Measurements from ENCODE around the gene CDC42BPA.
"Not testable (repeated sequence)": the region's sequence is repeated elsewhere in the genome, so short reads cannot be mapped to it uniquely, and the experiment has no call there.

Gene CDC42BPA

DNA sequence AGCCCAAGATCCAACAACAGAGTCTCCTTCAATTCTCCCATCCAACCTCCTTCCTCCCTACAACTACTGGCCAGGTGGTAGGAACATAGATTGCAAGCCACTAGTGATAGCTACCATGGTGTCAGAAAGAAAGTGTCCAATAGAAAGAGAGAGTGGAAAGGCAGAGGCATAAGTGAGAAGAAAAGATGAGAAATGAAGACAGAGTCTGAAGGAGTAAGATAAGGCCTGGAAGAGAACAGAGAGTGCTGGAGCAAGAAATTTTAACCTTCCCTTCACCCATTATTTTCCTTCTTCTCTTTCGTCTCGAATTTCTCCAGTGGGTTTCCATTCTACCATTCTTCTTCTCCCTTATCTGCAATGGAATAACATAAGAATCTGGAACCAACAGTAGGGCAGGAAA lies 57.9 kb downstream of the CDC42BPA start:
- DNase-seq: no peak

- no peak for DNase-seq
Observed at GRCh38 chr1:227257964-227258363, 60.3 kb downstream of the CDC42BPA start.

- DNase-seq: no peak
Observed at GRCh38 chr1:227255086-227255732, 63.1 kb downstream of the CDC42BPA start.

GRCh38 chr1:227253065-227253464 lies 65.2 kb downstream of the CDC42BPA start:
- DNase-seq: no peak

DNA sequence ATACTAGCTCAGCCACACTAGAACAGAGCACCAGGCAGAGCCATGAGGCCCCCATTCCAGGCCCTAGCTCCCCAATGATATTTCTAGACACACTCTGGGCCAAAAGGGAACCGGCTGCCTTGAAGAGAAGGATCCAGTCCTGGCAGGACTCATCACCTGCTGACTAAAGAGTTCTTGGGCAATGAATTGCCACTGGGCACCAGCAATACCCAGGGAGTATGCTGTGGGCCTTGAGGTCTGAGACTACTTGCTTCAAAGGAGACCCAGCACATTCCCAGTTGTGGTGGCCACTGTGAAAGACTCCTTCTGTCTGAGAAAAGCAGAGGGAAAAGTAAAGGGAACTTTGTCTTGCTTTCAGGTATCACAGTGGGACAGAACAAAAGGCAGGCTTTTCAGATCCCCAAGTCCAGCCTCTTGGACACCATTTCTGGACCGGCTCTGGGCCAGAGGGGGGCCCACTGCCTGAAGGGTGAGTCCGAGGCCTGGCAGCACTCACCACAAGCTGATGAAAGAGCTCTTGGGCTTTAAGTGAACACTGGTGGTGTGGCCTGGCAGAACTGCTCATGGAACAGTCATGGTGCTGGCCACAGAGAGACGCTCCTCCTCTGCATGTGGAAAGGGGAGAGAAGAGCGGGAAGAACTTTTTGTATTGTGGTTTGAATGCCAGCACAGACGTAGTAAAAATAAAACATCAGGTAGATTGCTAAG lies 72.5 kb downstream of the CDC42BPA start:
- no peak for DNase-seq

DNA sequence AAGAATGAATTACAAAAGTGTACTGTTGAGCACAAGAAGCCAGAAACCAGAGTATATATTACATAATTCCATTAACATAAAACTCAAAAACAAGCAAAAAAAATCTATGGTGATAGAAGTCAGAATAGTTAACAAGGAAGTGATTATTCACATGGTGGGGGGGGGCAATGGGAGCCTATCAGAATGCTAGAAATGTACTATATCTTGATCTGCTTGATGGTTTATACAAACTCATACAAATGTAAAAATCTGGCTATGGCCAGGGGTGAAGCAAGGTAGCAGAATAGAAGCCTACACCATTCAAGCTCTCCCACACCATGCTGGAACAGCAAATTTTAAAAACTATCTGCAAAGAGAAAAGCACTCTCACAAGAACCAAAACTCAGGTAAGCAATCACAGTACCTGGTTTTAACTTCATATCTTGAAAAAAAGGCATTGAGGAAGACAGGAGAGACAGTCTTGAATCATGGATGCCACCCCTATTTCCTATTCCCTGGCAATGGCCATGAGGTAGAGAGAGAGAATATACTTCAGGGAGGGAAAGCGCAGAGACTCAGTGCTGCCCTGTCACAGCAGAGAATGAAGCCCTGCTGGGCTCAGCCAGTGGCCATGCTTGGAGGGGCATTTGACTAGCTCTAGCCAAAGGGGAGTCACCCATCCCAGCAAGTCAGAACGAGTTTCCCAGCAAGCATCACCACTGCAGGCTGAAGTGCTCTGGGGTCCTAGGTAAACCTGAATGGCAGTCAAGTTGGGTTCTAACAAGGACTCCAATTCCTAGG lies 73.8 kb downstream of the CDC42BPA start:
- DNase-seq: no peak

- DNase-seq: no peak
Observed at GRCh38 chr1:227242811-227243682, 75.2 kb downstream of the CDC42BPA start.

GRCh38 chr1:227240983-227241382 lies 77.3 kb downstream of the CDC42BPA start:
- no peak for DNase-seq

- peak; percentile 20 for DNase-seq
Observed at GRCh38 chr1:227234998-227235405, 83.3 kb downstream of the CDC42BPA start.

GRCh38 chr1:227231128-227231527 lies 87.2 kb downstream of the CDC42BPA start:
- not testable (repeated sequence) for DNase-seq

DNA sequence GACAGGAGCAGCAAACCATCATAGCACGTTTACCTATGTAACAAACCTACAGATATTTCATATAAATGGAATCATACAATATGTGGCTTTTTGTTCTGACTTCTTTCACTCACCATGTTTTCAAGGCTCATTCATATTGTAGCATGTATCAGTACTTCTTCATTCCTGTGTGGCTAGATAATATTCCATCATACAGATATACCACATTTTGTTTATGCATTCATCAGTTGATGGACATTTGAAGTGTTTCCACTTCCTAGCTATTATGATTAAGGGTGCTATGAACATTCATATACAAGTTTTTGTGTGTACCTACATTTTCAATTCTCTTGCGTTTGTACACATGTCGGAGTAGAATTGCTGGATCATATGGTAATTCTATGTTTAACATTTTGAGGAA lies 90.1 kb downstream of the CDC42BPA start:
- DNase-seq: no peak

GRCh38 chr1:227227761-227228160 lies 90.5 kb downstream of the CDC42BPA start:
- no peak for DNase-seq

- no peak for DNase-seq
Observed at GRCh38 chr1:227225715-227226346, 92.5 kb downstream of the CDC42BPA start.

DNA sequence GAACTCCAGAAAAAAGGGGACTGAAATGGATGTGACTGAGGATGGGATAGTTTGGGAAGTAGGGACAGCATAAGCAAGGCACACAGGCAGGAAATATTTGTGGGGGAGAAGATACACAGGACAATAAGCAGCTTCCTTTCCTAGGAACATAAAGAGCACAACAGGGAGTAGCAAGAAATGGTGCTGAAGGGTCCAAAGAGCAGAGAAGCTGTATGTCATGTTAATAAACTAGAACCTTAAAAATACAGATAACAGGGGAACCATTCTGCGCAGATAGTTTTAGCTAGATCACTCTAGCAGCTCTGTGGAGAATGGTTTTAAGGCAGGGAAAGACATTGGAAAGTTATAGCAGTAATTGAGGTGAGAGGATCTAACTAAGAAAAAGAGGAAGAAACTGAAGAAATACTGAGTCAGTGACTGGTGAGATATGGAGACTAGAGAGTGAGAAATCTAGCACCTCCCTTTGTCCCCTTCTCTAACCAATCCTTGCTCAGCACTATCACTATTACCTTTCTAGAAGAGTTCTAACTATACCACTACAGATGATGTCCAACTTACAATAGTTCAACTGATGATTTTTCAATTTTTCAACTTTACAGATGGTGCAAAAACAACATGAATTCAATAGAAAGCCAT lies 95.0 kb downstream of the CDC42BPA start:
- DNase-seq: no peak

DNA sequence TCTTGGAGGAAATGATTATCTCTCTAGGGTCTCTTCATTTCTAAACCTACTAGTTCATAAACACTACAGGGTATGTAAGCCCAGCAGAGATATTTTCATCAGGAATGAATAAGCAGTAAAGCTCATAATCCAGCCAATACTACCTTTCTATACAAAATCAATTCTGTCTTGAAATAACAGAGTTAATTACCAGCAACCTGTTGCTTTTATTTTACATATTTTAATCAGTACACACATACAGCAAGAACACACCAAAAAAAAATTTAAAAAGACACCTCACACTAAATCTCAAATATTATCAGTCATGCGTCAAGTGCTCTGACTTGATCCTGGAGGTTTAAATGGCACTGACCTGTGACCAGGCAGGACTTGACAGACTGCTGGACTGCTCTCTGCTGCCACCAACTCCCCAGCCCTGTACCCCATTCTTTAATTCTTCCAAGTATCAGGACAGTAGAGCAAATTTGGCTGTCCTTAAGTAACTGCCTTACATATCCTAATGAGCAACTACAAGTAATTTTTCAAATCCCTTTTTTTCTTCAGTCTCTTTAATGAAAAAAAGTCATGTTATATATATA lies 98.5 kb downstream of the CDC42BPA start:
- no peak for DNase-seq

- DNase-seq: no peak
Observed at GRCh38 chr1:227218870-227219573, 99.3 kb downstream of the CDC42BPA start.

GRCh38 chr1:227215863-227216510 lies 102.3 kb downstream of the CDC42BPA start:
- no peak for DNase-seq

DNA sequence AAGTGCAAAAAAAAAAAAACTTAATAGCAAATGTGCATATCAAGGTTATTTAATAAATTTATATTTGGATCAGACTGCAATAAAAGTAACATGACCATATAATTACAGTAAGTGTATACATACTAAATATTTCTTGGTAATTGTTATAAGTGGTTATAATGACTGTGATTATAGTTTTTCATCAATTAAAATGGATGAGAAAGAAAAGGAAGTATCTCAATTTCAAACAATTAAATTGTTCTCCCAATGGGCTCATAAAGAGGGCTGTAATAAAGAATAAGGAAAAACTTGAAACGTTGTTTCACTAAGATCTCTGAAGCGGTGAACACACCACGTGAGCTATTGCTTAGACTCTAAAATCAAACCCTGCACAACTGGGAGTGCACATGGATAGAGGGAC lies 104.1 kb downstream of the CDC42BPA start:
- no peak for DNase-seq

- DNase-seq: no peak
Observed at GRCh38 chr1:227213426-227213825, 104.9 kb downstream of the CDC42BPA start.

- no peak for DNase-seq
Observed at GRCh38 chr1:227212164-227212563, 106.1 kb downstream of the CDC42BPA start.

Measured in NCI-H526 treated with DMSO at 0.1 percent for 48 hours (cell line).